K562 (cell line): ENCODE measurements around the gene SAMD3.
"Not testable (repeated sequence)": the region's sequence is repeated elsewhere in the genome, so short reads cannot be mapped to it uniquely, and the experiment has no call there.

Experiments used
- FOXK2 ChIP-seq, 2 experiments: fragments of 450-650 bp; IDR thresholded peaks in 1 of 2; conservative IDR thresholded peaks in 1 of 2; 2 replicates each; pipeline ENCODE4 v1.6.1; 2016; ENCODE audit warnings: low read depth in 2 of 2, mild to moderate bottlenecking in 1 of 2
- JUND ChIP-seq, 2 experiments: IDR thresholded peaks; 2 replicates in 1 of 2; 3 replicates in 1 of 2; pipeline ENCODE4 v1.6.1; 2011; ENCODE audit warnings: borderline replicate concordance in 2 of 2, low read depth in 2 of 2, low read length in 2 of 2, improper control_type of control experiment in 1 of 2, missing biosample characterization in 1 of 2, missing genetic modification characterization in 1 of 2, missing genetic modification reagents in 1 of 2
- MAFG ChIP-seq: fragments of 450-650 bp; conservative IDR thresholded peaks from 2 replicates; pipeline ENCODE4 v1.6.1; 2016; ENCODE audit warnings: missing genetic modification characterization, missing compliant biosample characterization
- MAFK ChIP-seq: IDR thresholded peaks from 2 replicates; pipeline ENCODE4 v1.6.1; 2011; ENCODE audit warnings: low read length, improper control_type of control experiment
- REST ChIP-seq, 2 experiments: fragments of 450-650 bp; formaldehyde crosslinking in 1 of 2; IDR thresholded peaks; 2 replicates each; pipeline versions ENCODE4 v1.4.0 to v1.6.1; 2014 to 2020; ENCODE audit warnings: mild to moderate bottlenecking in 2 of 2, borderline replicate concordance in 1 of 2, low read depth in 1 of 2
- ZFP91 ChIP-seq: sonication (generic); formaldehyde crosslinking; IDR thresholded peaks from 2 replicates; pipeline ENCODE4 v1.8.0; 2022; ENCODE audit warnings: mild to moderate bottlenecking, missing genetic modification reagents
- ZNF431 ChIP-seq: sonication (generic); formaldehyde crosslinking; IDR thresholded peaks from 2 replicates; pipeline ENCODE4 v1.8.0; 2022; ENCODE audit warnings: mild to moderate bottlenecking, missing genetic modification reagents

- TF ChIP-seq FOXK2 (conservative IDR thresholded peaks at IDR 0.05 in 1 of 2, IDR thresholded peaks at IDR 0.05 in 1 of 2; ENCODE audit: low read depth in 2 of 2); ZNF431 (CRISPR knock-in tag); JUND (IDR thresholded peaks at IDR 0.05; ENCODE audit: borderline replicate concordance, low read depth, low read length); JUND (tag; IDR thresholded peaks at IDR 0.05; ENCODE audit: borderline replicate concordance, low read depth, low read length); MAFK; MAFG (tag); ZFP91 (CRISPR knock-in tag); REST (IDR thresholded peaks at IDR 0.05; ENCODE audit: borderline replicate concordance); REST (CRISPR knock-in tag; IDR thresholded peaks at IDR 0.05; ENCODE audit: low read depth): not testable (repeated sequence)
These were observed 37.3 kb upstream of the SAMD3 start for GRCh38 chr6:130260050-130260462.
